HepG2 (cell line): Measurements from ENCODE around the gene AP2S1. TPM values are rescaled to one million over a fixed set of nuclear protein-coding genes. Genes with fewer than 3 reads are reported as not detected.

ENCODE experiments used
- BCL3 ChIP-seq: sonication (generic); formaldehyde crosslinking; IDR thresholded peaks from 2 replicates; pipeline ENCODE4 v1.5.1; 2020; ENCODE audit warnings: mild to moderate bottlenecking, missing genetic modification reagents, moderate library complexity
- GFI1 ChIP-seq: sonication (generic); formaldehyde crosslinking; IDR thresholded peaks from 2 replicates; pipeline ENCODE4 v1.5.0; 2020; ENCODE audit warnings: missing genetic modification reagents, mild to moderate bottlenecking, borderline replicate concordance
- HDAC6 ChIP-seq: fragments of 200-600 bp; sonication (generic); IDR thresholded peaks from 2 replicates; pipeline ENCODE4 v1.7.0; 2017; ENCODE audit warnings: mild to moderate bottlenecking, antibody characterized with exemption, low read length, low read depth
- KLF12 ChIP-seq: sonication (generic); formaldehyde crosslinking; IDR thresholded peaks from 2 replicates; pipeline ENCODE4 v1.4.0; 2020; ENCODE audit warnings: missing genetic modification reagents, borderline replicate concordance
- POLR2A ChIP-seq, 2 experiments: IDR thresholded peaks; 2 replicates each; pipeline ENCODE4 v1.6.1; 2011; ENCODE audit warnings: low read depth in 2 of 2, low read length in 2 of 2, mild to moderate bottlenecking in 1 of 2, moderate library complexity in 1 of 2; ENCODE audit not compliant: insufficient read depth in 1 of 2
- TOPORS ChIP-seq: sonication (generic); formaldehyde crosslinking; IDR thresholded peaks from 2 replicates; pipeline ENCODE4 v1.8.0; 2023; ENCODE audit warnings: mild to moderate bottlenecking, missing genetic modification reagents
- TP53 ChIP-seq: sonication (generic); formaldehyde crosslinking; conservative IDR thresholded peaks from 2 replicates; pipeline ENCODE4 v1.4.0; 2020; ENCODE audit warnings: missing genetic modification reagents
- ZFAT ChIP-seq: sonication (generic); formaldehyde crosslinking; conservative IDR thresholded peaks from 2 replicates; pipeline ENCODE4 v1.8.1; 2023; ENCODE audit warnings: missing genetic modification reagents, inconsistent platforms
- ZFP37 ChIP-seq: sonication (generic); formaldehyde crosslinking; IDR thresholded peaks from 2 replicates; pipeline ENCODE4 v1.4.0; 2020; ENCODE audit warnings: missing genetic modification reagents, borderline replicate concordance
- ZFYVE20 ChIP-seq: sonication (generic); formaldehyde crosslinking; IDR thresholded peaks from 2 replicates; pipeline ENCODE4 v1.8.0; 2023; ENCODE audit warnings: low read depth, mild to moderate bottlenecking, moderate library complexity, missing genetic modification reagents, borderline replicate concordance
- ZKSCAN8 ChIP-seq: IDR thresholded peaks from 2 replicates; pipeline ENCODE4 v1.6.1; 2016; ENCODE audit warnings: borderline replicate concordance, missing genetic modification reagents, missing compliant biosample characterization
- ZNF276 ChIP-seq: sonication (generic); formaldehyde crosslinking; IDR thresholded peaks from 2 replicates; pipeline ENCODE4 v1.4.0; 2020; ENCODE audit warnings: mild to moderate bottlenecking, low read depth, missing genetic modification reagents
- ZNF3 ChIP-seq: IDR thresholded peaks from 2 replicates; pipeline ENCODE4 v1.7.0; 2017; ENCODE audit warnings: inconsistent platforms
- ZNF597 ChIP-seq: sonication (generic); formaldehyde crosslinking; IDR thresholded peaks from 2 replicates; pipeline ENCODE4 v1.5.0; 2020; ENCODE audit warnings: missing genetic modification reagents
- polyA plus RNA-seq, 8 experiments: library from polyadenylated mRNA; depleted of rRNA in 3 of 8; stranded (reverse) in 7 of 8; unstranded in 1 of 8; fragments of >200 nt; fragmentation: Illumina TruSeq in 4 of 8; extraction: Trizol in 4 of 8; gene quantifications; 2 replicates each; pipeline versions ENCODE4 v1.2.1 to v1.2.3, GENCODE V29; 2011 to 2016; ENCODE audit warnings: low read depth in 4 of 8, missing spikeins in 1 of 8, mixed read lengths in 1 of 8; ENCODE audit not compliant: insufficient read depth in 1 of 8
- total RNA-seq, 5 experiments: library from RNA; depleted of rRNA; stranded (reverse); fragments of >200 nt; fragmentation: Illumina TruSeq; extraction: Trizol; gene quantifications; 2 replicates each; pipeline ENCODE4 v1.2.3, GENCODE V29; 2016; ENCODE audit warnings: low read depth in 1 of 5
- TF ChIP-seq, protein P1 (sequence below): sonication (generic); formaldehyde crosslinking; IDR thresholded peaks from 2 replicates; pipeline ENCODE4 v1.5.0; 2020; ENCODE audit warnings: mild to moderate bottlenecking, missing genetic modification reagents, borderline replicate concordance
- TF ChIP-seq, protein P2 (sequence below): IDR thresholded peaks from 2 replicates; pipeline ENCODE4 v1.6.1; 2016
- TF ChIP-seq, protein P3 (sequence below): sonication (generic); formaldehyde crosslinking; IDR thresholded peaks from 2 replicates; pipeline ENCODE4 v1.8.1; 2023; ENCODE audit warnings: mild to moderate bottlenecking, missing genetic modification reagents
- TF ChIP-seq, protein P4 (sequence below): IDR thresholded peaks from 2 replicates; pipeline ENCODE4 v1.6.1; 2016; ENCODE audit warnings: low read depth, borderline replicate concordance

AP2S1 gene
- total and polyA plus RNA-seq, 2 of the 13 experiments (the other 11 are each of a cell fraction or from before 2014, with no cell fraction given), result 45.2 to 86.1 TPM

- TF ChIP-seq, protein P1, sequence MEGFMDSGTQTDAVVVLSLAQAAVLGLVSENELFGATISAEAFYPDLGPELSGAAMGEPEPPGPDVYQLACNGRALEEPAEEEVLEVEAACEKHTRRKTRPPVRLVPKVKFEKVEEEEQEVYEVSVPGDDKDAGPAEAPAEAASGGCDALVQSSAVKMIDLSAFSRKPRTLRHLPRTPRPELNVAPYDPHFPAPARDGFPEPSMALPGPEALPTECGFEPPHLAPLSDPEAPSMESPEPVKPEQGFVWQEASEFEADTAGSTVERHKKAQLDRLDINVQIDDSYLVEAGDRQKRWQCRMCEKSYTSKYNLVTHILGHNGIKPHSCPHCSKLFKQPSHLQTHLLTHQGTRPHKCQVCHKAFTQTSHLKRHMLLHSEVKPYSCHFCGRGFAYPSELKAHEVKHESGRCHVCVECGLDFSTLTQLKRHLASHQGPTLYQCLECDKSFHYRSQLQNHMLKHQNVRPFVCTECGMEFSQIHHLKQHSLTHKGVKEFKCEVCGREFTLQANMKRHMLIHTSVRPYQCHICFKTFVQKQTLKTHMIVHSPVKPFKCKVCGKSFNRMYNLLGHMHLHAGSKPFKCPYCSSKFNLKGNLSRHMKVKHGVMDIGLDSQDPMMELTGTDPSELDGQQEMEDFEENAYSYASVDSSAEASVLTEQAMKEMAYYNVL (CRISPR knock-in tag), result 0 out of 2 replicates have a peak, but pooled peaks have one; percentile 51
- TF ChIP-seq BCL3 (CRISPR knock-in tag) (no peak), ZNF597 (CRISPR knock-in tag) (no peak), ZFP37 (CRISPR knock-in tag) (no peak), ZKSCAN8 (peak; percentile 98), ZFAT (CRISPR knock-in tag) (no peak), TP53 (CRISPR knock-in tag) (no peak), POLR2A (IDR thresholded peaks at IDR 0.05; ENCODE audit: insufficient read depth in 1 of 2, low read depth in 2 of 2, low read length in 2 of 2) (peak; percentile 25 to 40; a peak in 2 of 4 replicates), KLF12 (CRISPR knock-in tag) (0 out of 2 replicates have a peak, but pooled peaks have one; percentile 22), ZFYVE20 (CRISPR knock-in tag) (no peak), GFI1 (peak; percentile 41; the same call in 1 of the 2 replicates), ZNF3 (CRISPR knock-in tag) (0 out of 2 replicates have a peak, but pooled peaks have one; percentile 19), TOPORS (CRISPR knock-in tag) (no peak), ZNF276 (CRISPR knock-in tag) (no peak), HDAC6 (no peak)
- TF ChIP-seq, protein P2, sequence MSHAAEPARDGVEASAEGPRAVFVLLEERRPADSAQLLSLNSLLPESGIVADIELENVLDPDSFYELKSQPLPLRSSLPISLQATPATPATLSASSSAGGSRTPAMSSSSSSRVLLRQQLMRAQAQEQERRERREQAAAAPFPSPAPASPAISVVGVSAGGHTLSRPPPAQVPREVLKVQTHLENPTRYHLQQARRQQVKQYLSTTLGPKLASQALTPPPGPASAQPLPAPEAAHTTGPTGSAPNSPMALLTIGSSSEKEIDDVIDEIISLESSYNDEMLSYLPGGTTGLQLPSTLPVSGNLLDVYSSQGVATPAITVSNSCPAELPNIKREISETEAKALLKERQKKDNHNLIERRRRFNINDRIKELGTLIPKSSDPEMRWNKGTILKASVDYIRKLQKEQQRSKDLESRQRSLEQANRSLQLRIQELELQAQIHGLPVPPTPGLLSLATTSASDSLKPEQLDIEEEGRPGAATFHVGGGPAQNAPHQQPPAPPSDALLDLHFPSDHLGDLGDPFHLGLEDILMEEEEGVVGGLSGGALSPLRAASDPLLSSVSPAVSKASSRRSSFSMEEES (CRISPR knock-in tag), result peak; percentile 56; the same call in 1 of the 2 replicates
- TF ChIP-seq, protein P3, sequence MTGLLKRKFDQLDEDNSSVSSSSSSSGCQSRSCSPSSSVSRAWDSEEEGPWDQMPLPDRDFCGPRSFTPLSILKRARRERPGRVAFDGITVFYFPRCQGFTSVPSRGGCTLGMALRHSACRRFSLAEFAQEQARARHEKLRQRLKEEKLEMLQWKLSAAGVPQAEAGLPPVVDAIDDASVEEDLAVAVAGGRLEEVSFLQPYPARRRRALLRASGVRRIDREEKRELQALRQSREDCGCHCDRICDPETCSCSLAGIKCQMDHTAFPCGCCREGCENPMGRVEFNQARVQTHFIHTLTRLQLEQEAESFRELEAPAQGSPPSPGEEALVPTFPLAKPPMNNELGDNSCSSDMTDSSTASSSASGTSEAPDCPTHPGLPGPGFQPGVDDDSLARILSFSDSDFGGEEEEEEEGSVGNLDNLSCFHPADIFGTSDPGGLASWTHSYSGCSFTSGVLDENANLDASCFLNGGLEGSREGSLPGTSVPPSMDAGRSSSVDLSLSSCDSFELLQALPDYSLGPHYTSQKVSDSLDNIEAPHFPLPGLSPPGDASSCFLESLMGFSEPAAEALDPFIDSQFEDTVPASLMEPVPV, result no peak
- TF ChIP-seq, protein P4, sequence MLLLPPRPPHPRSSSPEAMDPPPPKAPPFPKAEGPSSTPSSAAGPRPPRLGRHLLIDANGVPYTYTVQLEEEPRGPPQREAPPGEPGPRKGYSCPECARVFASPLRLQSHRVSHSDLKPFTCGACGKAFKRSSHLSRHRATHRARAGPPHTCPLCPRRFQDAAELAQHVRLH, result 0 out of 2 replicates have a peak, but pooled peaks have one; percentile 31
Measured at GRCh38 chr19:46890423-46891170, 40.0 kb upstream of the AP2S1 start (continued).
